ENCODE measurements around the gene SLC10A2.

SLC10A2 gene

DNA sequence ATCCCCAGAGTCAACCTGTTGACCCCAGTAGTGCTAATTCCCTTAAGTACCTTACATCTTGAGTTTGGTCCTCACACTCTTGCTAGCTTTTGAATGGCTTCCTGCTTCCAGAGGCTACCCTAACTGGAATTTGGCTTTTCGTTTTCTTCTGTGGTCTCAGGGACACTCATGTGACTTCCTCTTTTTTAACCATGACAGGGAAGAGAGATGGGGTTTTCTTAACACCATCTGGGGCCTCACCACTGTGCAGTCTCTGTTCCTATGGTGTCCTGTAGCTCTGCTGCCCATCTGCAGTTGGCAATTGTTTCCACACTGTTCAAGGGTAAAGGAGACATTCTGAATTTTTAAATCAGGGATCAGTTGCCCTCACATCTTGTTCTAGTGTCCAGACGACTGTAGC, 66.7 kb downstream of the SLC10A2 start:
- Histone ChIP-seq H3K9me3 (ENCODE audit: control insufficient read depth in 1 of 2, low read length in 2 of 2) (peaks cover 0 to 4% of the 10 kb centered on the region in 2 donors), H3K4me1 (ENCODE audit: control insufficient read depth in 1 of 2, insufficient read depth in 2 of 2, low read length in 2 of 2) (peaks cover 0 to 2% of the 10 kb centered on the region in 2 donors), H3K4me3 (ENCODE audit: low read depth in 1 of 2, low read length in 2 of 2) (no peak overlapping the region), H3K27ac (ENCODE audit: low read depth, low read length) (no peak overlapping the region), H3K9ac (ENCODE audit: low read depth in 1 of 2, low read length in 2 of 2) (no peak overlapping the region), H3K36me3 (ENCODE audit: control insufficient read depth in 1 of 2, insufficient read depth in 2 of 2, low read length in 2 of 2) (no peaks in the 10 kb centered on the region), H3K27me3 (ENCODE audit: control insufficient read depth in 1 of 2, insufficient read depth in 2 of 2, low read length in 2 of 2) (no peaks in the 10 kb centered on the region)

All from duodenal mucosa (tissue), 2 donors.